ENCODE results near the gene GPR68.
"Not testable (repeated sequence)": the region's sequence is repeated elsewhere in the genome, so short reads cannot be mapped to it uniquely, and the experiment has no call there.

Gene GPR68

DNA sequence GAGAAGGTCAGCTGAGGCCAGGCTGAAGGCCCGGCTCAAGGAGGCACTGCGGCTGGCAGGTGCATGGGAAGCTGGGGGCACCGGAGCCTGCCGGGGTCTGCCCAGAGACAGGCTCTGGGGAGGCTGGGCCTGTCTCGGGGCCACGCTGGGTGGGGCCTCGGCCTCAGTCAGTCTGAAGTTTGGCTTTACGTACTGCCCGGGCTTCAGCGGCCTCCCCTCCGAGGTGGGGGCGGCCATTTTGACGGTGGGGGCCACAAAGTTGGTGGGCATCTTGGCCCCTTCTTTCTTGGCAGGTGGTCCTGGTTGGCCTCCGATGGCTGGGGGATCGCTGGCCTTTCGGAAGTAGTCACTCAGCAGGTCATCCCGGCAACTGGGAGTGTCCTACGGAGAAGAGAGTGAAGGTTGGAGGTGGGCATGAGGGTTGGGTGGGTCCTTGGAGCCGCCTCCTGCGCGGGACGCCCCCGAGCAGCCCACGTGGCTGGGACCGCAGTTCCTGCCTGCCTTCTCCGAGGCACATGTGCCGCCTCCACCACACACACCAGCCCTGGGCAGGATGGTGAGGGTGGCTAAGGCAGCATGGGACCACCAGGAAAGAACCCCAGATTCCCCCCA, 28.9 kb upstream of the GPR68 start:
- Histone ChIP-seq H3K9me3 (ENCODE audit: control insufficient read depth in 1 of 2, low read length in 2 of 2) (no peaks in the 10 kb centered on the region), H3K4me3 (ENCODE audit: low read depth in 1 of 2, low read length in 2 of 2) (no peak overlapping the region), H3K36me3 (ENCODE audit: control insufficient read depth in 1 of 2, insufficient read depth in 2 of 2, low read length in 2 of 2) (peaks cover 40 to 58% of the 10 kb centered on the region in 2 donors), H3K27ac (ENCODE audit: low read depth, low read length) (no peak overlapping the region), H3K27me3 (ENCODE audit: control insufficient read depth in 1 of 2, insufficient read depth in 2 of 2, low read length in 2 of 2) (no peaks in the 10 kb centered on the region), H3K9ac (ENCODE audit: low read depth in 1 of 2, low read length in 2 of 2) (no peak overlapping the region), H3K4me1 (ENCODE audit: control insufficient read depth in 1 of 2, insufficient read depth in 2 of 2, low read length in 2 of 2) (peaks cover 7 to 11% of the 10 kb centered on the region in 2 donors)

DNA sequence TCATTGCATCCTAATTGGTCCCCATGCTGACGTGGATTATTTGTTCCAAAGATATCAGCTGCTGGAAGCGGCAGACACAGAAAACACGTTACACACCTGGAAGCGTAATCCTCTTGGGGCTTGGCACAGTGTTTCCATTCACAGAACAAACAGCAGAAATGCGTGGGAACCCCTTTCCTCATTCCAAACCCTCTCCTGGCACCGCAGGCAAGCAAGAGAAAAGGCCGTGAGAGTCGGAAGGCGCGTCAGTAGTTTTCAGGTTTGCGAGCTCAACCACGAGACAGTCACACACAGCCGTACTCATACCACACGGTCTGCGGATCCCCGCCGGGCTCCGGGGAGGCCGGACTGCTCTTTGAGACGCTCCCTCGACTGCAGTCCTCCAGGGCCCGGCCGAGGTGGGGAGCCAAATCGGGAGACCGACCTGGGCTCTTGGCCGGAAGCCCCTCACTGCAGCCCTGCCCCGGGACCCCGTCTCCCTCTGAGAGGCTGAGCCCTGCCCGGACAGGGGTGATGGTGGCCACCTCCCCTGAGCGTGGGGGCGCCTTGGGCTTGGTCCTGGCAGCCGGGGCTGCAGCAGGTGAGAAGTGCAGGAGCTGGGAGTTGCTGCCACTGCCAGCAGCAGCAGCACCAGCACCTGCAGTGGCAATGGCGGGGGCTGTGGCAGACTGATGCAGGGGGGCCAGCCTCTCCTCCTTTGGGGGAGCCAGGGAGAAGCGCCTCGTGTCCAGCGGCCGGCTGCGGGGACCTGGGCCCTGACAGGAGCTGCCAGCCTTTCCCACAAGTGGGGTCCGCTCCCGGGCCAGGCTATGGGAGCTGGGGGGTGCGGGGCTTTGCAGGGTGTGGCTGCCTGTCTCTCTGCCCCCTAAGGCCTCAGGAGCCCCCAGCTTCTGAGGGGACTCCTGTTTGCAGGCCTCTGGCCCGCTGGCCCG, 28.1 kb upstream of the GPR68 start:
- Histone ChIP-seq H3K9me3 (ENCODE audit: control insufficient read depth in 1 of 2, low read length in 2 of 2) (no peaks in the 10 kb centered on the region), H3K27ac (ENCODE audit: low read depth, low read length) (no peak overlapping the region), H3K4me1 (ENCODE audit: control insufficient read depth in 1 of 2, insufficient read depth in 2 of 2, low read length in 2 of 2) (peaks cover 7 to 11% of the 10 kb centered on the region in 2 donors), H3K9ac (ENCODE audit: low read depth in 1 of 2, low read length in 2 of 2) (no peak overlapping the region), H3K4me3 (ENCODE audit: low read depth in 1 of 2, low read length in 2 of 2) (no peak overlapping the region), H3K36me3 (ENCODE audit: control insufficient read depth in 1 of 2, insufficient read depth in 2 of 2, low read length in 2 of 2) (peaks cover 33 to 50% of the 10 kb centered on the region in 2 donors), H3K27me3 (ENCODE audit: control insufficient read depth in 1 of 2, insufficient read depth in 2 of 2, low read length in 2 of 2) (no peaks in the 10 kb centered on the region)

DNA sequence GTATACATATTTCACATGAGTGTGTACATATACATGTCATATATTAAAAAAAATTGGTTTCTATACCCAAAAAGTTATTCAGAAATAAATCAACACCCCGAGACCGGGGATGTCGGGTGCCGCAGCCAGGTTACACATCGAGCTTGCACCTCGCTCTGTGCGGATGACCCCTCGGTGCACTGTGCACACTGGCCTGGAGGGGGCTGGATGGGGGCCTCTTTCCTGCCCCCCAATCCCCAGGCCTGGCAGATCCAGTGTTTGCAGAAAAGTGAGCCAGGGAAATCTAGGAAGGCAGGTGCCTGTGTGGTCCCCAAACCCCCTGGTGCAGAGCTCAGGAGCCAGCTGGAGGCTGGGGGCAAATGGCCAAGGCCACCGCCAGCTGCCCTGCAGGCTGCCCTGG, 27.1 kb upstream of the GPR68 start:
- H3K4me1 ChIP-seq (ENCODE audit: control insufficient read depth in 1 of 2, insufficient read depth in 2 of 2, low read length in 2 of 2): peaks cover 7 to 11% of the 10 kb centered on the region in 2 donors
- H3K36me3 ChIP-seq (ENCODE audit: control insufficient read depth in 1 of 2, insufficient read depth in 2 of 2, low read length in 2 of 2): peaks cover 28 to 42% of the 10 kb centered on the region in 2 donors
- no peak overlapping the region for H3K27ac ChIP-seq (ENCODE audit: low read depth, low read length)
- no peak overlapping the region for H3K4me3 ChIP-seq (ENCODE audit: low read depth in 1 of 2, low read length in 2 of 2)
- no peak overlapping the region for H3K9ac ChIP-seq (ENCODE audit: low read depth in 1 of 2, low read length in 2 of 2)
- H3K27me3 ChIP-seq (ENCODE audit: control insufficient read depth in 1 of 2, insufficient read depth in 2 of 2, low read length in 2 of 2): no peaks in the 10 kb centered on the region
- no peaks in the 10 kb centered on the region for H3K9me3 ChIP-seq (ENCODE audit: control insufficient read depth in 1 of 2, low read length in 2 of 2)

DNA sequence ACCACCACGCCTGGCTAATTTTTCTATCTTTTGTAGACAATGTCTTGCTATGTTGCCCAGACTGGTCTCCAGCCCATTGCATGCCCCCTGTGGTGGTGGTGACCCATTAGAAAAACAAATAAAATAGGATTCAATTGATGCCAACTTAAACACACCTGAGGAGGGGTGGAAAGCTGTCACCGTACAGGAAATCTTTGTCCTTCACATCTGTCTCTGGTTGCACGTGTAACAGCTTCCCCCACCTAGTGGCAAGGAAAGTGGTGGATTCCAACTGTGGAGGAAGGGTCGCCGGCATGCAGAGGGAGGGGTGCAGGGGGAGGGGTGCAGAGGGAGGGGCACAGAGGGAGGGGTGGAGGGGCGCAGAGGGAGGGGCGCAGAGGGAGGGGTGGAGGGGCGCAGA, 26.1 kb upstream of the GPR68 start:
- no peak overlapping the region for H3K9ac ChIP-seq (ENCODE audit: low read depth in 1 of 2, low read length in 2 of 2)
- H3K27me3 ChIP-seq (ENCODE audit: control insufficient read depth in 1 of 2, insufficient read depth in 2 of 2, low read length in 2 of 2): no peaks in the 10 kb centered on the region
- H3K36me3 ChIP-seq (ENCODE audit: control insufficient read depth in 1 of 2, insufficient read depth in 2 of 2, low read length in 2 of 2): peaks cover 21 to 35% of the 10 kb centered on the region in 2 donors
- H3K4me1 ChIP-seq (ENCODE audit: control insufficient read depth in 1 of 2, insufficient read depth in 2 of 2, low read length in 2 of 2): peaks cover 7 to 11% of the 10 kb centered on the region in 2 donors
- H3K9me3 ChIP-seq (ENCODE audit: control insufficient read depth in 1 of 2, low read length in 2 of 2): no peaks in the 10 kb centered on the region
- no peak overlapping the region for H3K27ac ChIP-seq (ENCODE audit: low read depth, low read length)
- H3K4me3 ChIP-seq (ENCODE audit: low read depth in 1 of 2, low read length in 2 of 2): no peak overlapping the region

DNA sequence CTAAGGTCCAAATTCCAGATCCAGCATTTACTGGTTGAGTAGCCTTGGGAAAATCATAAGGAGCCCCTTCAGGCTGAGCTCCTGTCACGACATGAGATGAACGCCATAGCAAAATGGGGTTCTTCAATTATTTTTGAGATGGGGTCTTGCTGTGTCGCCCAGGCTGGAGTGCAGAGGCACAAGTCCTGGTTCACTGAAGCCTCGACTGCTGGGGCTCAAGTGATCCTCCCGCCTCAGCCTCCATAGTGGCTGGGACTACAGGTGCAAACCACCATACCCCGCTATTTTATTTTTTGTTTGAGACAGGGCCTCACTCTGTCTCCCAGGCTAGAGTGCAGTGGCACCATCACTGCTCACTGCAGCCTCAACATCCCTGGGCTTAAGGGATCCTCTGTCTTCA, 25.7 kb upstream of the GPR68 start:
- no peaks in the 10 kb centered on the region for H3K27me3 ChIP-seq (ENCODE audit: control insufficient read depth in 1 of 2, insufficient read depth in 2 of 2, low read length in 2 of 2)
- no peak overlapping the region for H3K9ac ChIP-seq (ENCODE audit: low read depth in 1 of 2, low read length in 2 of 2)
- no peak overlapping the region for H3K4me3 ChIP-seq (ENCODE audit: low read depth in 1 of 2, low read length in 2 of 2)
- no peaks in the 10 kb centered on the region for H3K9me3 ChIP-seq (ENCODE audit: control insufficient read depth in 1 of 2, low read length in 2 of 2)
- H3K4me1 ChIP-seq (ENCODE audit: control insufficient read depth in 1 of 2, insufficient read depth in 2 of 2, low read length in 2 of 2): peaks cover 7 to 12% of the 10 kb centered on the region in 2 donors
- H3K27ac ChIP-seq (ENCODE audit: low read depth, low read length): no peak overlapping the region
- peaks cover 21 to 35% of the 10 kb centered on the region in 2 donors for H3K36me3 ChIP-seq (ENCODE audit: control insufficient read depth in 1 of 2, insufficient read depth in 2 of 2, low read length in 2 of 2)

DNA sequence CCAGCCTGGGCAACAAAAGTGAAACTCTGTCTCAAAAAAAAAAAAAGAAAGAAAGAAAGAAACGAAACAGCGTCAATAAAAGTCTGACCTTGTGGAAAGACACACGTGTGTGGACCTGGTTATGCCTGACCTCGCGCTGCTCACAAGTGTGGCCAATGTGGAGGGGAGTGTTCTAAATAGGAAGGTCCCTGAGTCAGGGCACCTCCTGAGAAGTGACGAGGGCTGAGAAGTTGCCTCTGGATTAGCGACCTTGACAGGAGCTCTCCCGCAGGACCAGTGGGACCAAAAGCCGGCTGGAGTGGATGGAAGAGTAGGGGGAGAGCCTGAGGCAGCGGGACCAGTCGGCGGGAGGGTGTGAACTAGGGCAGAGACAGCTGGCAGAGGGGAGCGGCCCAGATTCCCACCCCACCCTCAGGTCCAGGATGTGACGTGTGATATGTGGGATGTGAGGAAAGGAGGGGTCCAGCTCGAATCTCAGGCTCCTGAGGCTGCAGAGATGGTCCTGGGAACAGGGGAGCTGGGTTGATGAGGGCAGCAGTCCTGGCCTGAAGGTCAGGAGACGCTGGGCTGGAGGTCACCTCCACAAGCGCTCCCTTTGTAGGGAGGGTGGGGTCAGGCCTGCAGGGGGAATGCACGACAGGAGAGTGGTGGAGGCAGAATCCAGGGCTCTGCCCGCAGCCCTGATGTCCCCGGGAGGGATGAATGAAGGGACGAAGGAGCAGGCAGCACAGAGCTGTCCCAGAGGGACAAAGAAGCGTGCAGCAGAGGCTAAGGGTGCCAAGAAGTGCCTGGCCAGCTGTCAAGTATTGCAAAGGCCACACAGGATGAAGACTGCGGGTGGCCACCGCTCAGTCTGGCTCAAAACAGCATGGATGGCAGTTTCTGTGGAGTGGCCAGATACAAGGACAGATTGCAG, 24.8 kb upstream of the GPR68 start:
- H3K4me1 ChIP-seq (ENCODE audit: control insufficient read depth in 1 of 2, insufficient read depth in 2 of 2, low read length in 2 of 2): peaks cover 11 to 19% of the 10 kb centered on the region in 2 donors
- no peaks in the 10 kb centered on the region for H3K9me3 ChIP-seq (ENCODE audit: control insufficient read depth in 1 of 2, low read length in 2 of 2)
- peaks cover 15 to 26% of the 10 kb centered on the region in 2 donors for H3K36me3 ChIP-seq (ENCODE audit: control insufficient read depth in 1 of 2, insufficient read depth in 2 of 2, low read length in 2 of 2)
- peak overlapping the region in 1 of 2 donors; percentile 18 for H3K9ac ChIP-seq (ENCODE audit: low read depth in 1 of 2, low read length in 2 of 2)
- H3K27me3 ChIP-seq (ENCODE audit: control insufficient read depth in 1 of 2, insufficient read depth in 2 of 2, low read length in 2 of 2): no peaks in the 10 kb centered on the region
- peak overlapping the region; percentile 57 to 62 for H3K4me3 ChIP-seq (ENCODE audit: low read depth in 1 of 2, low read length in 2 of 2)
- no peak overlapping the region for H3K27ac ChIP-seq (ENCODE audit: low read depth, low read length)

DNA sequence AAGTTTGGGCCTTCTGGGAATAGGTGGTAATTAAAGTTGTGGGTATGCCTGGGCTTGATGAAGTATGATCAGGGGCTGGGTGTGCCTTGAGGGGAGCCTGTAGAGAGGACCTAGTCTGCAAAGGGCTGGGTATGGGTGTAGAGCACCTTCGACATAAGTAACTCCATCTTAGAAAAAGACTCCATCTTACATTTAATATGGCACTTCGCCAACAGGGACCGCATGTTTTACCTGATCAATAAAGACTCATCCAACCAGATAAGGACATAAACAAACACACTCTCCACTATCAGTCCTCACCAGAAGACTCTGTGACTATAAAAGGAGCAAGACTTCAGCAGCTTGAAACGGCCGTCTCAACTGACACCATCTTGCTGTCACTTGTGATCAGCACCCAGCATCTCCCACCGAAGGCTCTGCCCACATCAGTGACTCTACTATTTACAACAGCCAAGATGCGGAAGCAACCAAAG, 23.5 kb upstream of the GPR68 start:
- Histone ChIP-seq H3K27ac (ENCODE audit: low read depth, low read length) (no peak overlapping the region), H3K9ac (ENCODE audit: low read depth in 1 of 2, low read length in 2 of 2) (no peak overlapping the region), H3K4me3 (ENCODE audit: low read depth in 1 of 2, low read length in 2 of 2) (no peak overlapping the region), H3K4me1 (ENCODE audit: control insufficient read depth in 1 of 2, insufficient read depth in 2 of 2, low read length in 2 of 2) (peaks cover 16 to 27% of the 10 kb centered on the region in 2 donors), H3K36me3 (ENCODE audit: control insufficient read depth in 1 of 2, insufficient read depth in 2 of 2, low read length in 2 of 2) (peaks cover 6 to 13% of the 10 kb centered on the region in 2 donors), H3K9me3 (ENCODE audit: control insufficient read depth in 1 of 2, low read length in 2 of 2) (no peaks in the 10 kb centered on the region), H3K27me3 (ENCODE audit: control insufficient read depth in 1 of 2, insufficient read depth in 2 of 2, low read length in 2 of 2) (no peaks in the 10 kb centered on the region)

DNA sequence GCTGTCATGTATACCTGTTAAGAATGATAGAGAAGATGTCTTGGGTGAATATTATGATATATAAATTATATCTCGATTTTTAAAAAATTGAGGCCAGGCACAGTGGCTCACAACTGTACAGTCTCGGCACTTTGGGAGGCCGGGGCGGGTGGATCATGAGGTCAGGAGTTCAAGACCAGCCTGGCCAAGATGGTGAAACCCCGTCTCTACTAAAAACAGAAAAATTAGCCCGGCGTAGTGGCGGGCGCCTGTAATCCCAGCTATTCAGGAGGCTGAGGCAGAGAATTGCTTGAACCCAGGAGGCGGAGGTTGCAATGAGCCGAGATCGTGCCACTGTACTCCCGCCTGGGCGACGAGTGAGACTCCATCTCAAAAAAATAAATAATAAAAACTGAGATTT, 21.8 kb upstream of the GPR68 start:
- not testable (repeated sequence) for H3K9ac ChIP-seq (ENCODE audit: low read depth in 1 of 2, low read length in 2 of 2); H3K4me3 ChIP-seq (ENCODE audit: low read depth in 1 of 2, low read length in 2 of 2); H3K27ac ChIP-seq (ENCODE audit: low read depth, low read length); H3K27me3 ChIP-seq (ENCODE audit: control insufficient read depth in 1 of 2, insufficient read depth in 2 of 2, low read length in 2 of 2); H3K9me3 ChIP-seq (ENCODE audit: control insufficient read depth in 1 of 2, low read length in 2 of 2); H3K36me3 ChIP-seq (ENCODE audit: control insufficient read depth in 1 of 2, insufficient read depth in 2 of 2, low read length in 2 of 2)
- peaks cover 16 to 27% of the 10 kb centered on the region in 2 donors for H3K4me1 ChIP-seq (ENCODE audit: control insufficient read depth in 1 of 2, insufficient read depth in 2 of 2, low read length in 2 of 2)

DNA sequence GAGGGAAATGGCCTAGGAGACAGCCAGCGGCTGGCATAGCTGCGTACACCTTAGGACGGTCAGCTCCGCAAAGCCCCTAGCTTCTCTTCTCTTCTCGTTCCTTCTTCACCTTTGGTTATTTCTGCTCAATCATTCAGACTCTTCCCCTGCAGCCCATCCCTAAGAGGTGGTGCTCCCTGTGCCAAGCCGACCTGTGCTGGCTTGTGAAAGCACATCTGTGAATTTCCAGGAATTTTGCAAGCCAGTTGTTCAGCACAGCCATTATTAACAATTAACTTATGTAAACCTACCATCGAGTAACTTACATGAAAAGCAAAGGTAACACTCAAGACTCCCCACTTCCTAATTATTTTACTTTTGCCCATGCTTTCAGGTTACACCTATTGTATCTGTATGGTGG, 20.9 kb upstream of the GPR68 start:
- no peak overlapping the region for H3K27ac ChIP-seq (ENCODE audit: low read depth, low read length)
- peaks cover 16 to 27% of the 10 kb centered on the region in 2 donors for H3K4me1 ChIP-seq (ENCODE audit: control insufficient read depth in 1 of 2, insufficient read depth in 2 of 2, low read length in 2 of 2)
- H3K9ac ChIP-seq (ENCODE audit: low read depth in 1 of 2, low read length in 2 of 2): no peak overlapping the region
- no peaks in the 10 kb centered on the region for H3K36me3 ChIP-seq (ENCODE audit: control insufficient read depth in 1 of 2, insufficient read depth in 2 of 2, low read length in 2 of 2)
- no peaks in the 10 kb centered on the region for H3K27me3 ChIP-seq (ENCODE audit: control insufficient read depth in 1 of 2, insufficient read depth in 2 of 2, low read length in 2 of 2)
- no peaks in the 10 kb centered on the region for H3K9me3 ChIP-seq (ENCODE audit: control insufficient read depth in 1 of 2, low read length in 2 of 2)
- no peak overlapping the region for H3K4me3 ChIP-seq (ENCODE audit: low read depth in 1 of 2, low read length in 2 of 2)

All from duodenal mucosa (tissue), 2 donors.